DND-41 (cell line): ENCODE data around the gene NUP153.

Source experiments
- EZH2 ChIP-seq: IDR thresholded peaks from 3 replicates; pipeline ENCODE4 v1.6.1; 2012; ENCODE audit warnings: borderline replicate concordance, low read depth, mild to moderate bottlenecking, moderate library complexity, low read length, inconsistent platforms; ENCODE audit not compliant: severe bottlenecking
- TF ChIP-seq, protein P1 (sequence below): IDR thresholded peaks from 2 replicates; pipeline ENCODE4 v1.5.1; 2012; ENCODE audit warnings: borderline replicate concordance, low read length, moderate library complexity, mild to moderate bottlenecking; ENCODE audit not compliant: poor library complexity, severe bottlenecking; ENCODE audit errors: extremely low read depth

DNA sequence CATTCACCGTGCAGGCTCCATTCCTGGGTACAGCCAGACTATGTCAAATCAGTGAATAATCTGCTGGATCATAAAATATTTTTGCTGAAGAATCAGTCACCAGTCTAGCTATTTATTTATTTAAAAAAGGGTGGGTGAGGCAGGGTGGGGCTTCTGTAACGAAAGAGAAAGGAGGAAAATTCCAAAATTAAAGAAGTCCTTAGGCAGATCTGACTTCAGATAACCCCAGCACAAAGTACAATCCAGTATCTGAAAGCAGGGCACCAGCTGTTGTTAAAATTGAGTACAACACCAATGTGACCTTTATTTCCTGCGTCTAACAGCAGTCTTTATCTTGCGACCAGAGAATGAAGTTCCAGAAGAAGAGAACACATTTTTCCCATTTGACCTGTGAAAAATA is 90.9 kb downstream of the NUP153 start:
- TF ChIP-seq, protein P1, sequence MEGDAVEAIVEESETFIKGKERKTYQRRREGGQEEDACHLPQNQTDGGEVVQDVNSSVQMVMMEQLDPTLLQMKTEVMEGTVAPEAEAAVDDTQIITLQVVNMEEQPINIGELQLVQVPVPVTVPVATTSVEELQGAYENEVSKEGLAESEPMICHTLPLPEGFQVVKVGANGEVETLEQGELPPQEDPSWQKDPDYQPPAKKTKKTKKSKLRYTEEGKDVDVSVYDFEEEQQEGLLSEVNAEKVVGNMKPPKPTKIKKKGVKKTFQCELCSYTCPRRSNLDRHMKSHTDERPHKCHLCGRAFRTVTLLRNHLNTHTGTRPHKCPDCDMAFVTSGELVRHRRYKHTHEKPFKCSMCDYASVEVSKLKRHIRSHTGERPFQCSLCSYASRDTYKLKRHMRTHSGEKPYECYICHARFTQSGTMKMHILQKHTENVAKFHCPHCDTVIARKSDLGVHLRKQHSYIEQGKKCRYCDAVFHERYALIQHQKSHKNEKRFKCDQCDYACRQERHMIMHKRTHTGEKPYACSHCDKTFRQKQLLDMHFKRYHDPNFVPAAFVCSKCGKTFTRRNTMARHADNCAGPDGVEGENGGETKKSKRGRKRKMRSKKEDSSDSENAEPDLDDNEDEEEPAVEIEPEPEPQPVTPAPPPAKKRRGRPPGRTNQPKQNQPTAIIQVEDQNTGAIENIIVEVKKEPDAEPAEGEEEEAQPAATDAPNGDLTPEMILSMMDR: no peak
- no peak for TF ChIP-seq EZH2
